Spleen (tissue), 7 donors: Measurements from ENCODE around the gene CAPN11.

Source experiments
- CTCF ChIP-seq, 11 experiments: fragments of 200-600 bp in 7 of 11; fragments of 450-650 bp in 4 of 11; sonication (generic) in 4 of 11; IDR thresholded peaks in 8 of 11; conservative IDR thresholded peaks in 3 of 11; 1 replicate in 7 of 11; 2 replicates in 4 of 11; pipeline versions ENCODE4 v1.4.0 to v1.8.0; 2016 to 2021; ENCODE audit warnings: antibody characterized with exemption in 11 of 11, inconsistent platforms in 4 of 11, mild to moderate bottlenecking in 1 of 11
- POLR2A ChIP-seq, 3 donors: fragments of 450-650 bp; IDR thresholded peaks; one replicate each; pipeline ENCODE4 v1.5.1; 2017; ENCODE audit warnings: antibody characterized with exemption in 3 of 3, mild to moderate bottlenecking in 1 of 3
- donor health status: DM: no; HTN: no; CAD: no; lungs with moderate emphysema.
- donor health status: DM: no; HTN: no; CAD: no.
- donor health status: DM: no; HTN: no; CAD: no.

GRCh38 chr6:44216677-44217331 is 58.2 kb downstream of the CAPN11 start, which contains the start of gene MYMX:
- no peak for TF ChIP-seq CTCF (IDR thresholded peaks at IDR 0.05 in 8 of 11, conservative IDR thresholded peaks at IDR 0.05 in 3 of 11)
- TF ChIP-seq POLR2A (IDR thresholded peaks at IDR 0.05): no peak
